Endometrial microvascular endothelial cells (primary cell): ENCODE results near the gene KAZN. TPM values are rescaled to one million over a fixed set of nuclear protein-coding genes. Genes with fewer than 3 reads are reported as not detected.

Source experiments
- in situ Hi-C: cut with HindIII; loops from 2 replicates; pipeline ENCODE4 v1.10.0; 2017; ENCODE audit warnings: low sequenced_read_pairs, low pct_unique_long_range_greater_than_20kb; ENCODE audit errors: inconsistent ontology term
- total RNA-seq: library from RNA; depleted of rRNA; stranded (reverse); fragments of >200 nt; gene quantifications from one replicate; pipeline ENCODE4 v1.2.3, GENCODE V29; 2015; ENCODE audit errors: inconsistent ontology term

KAZN gene
- total RNA-seq, 1 donor from 2014 or later, result 0.93 TPM

GRCh38 chr1:14919751-14920150 lies 321.3 kb downstream of the KAZN start:
- in situ Hi-C loops, result no loop called here

GRCh38 chr1:14921057-14921456 lies 322.6 kb downstream of the KAZN start:
- in situ Hi-C loops, result no loop called here

- in situ Hi-C loops, result no loop called here
These were observed 324.6 kb downstream of the KAZN start for GRCh38 chr1:14922942-14923726.

GRCh38 chr1:14923727-14924452 lies 325.4 kb downstream of the KAZN start:
- in situ Hi-C loops, result no loop called here

- in situ Hi-C loops, result no loop called here
These were observed 326.2 kb downstream of the KAZN start for GRCh38 chr1:14924455-14925331.

GRCh38 chr1:14925336-14926136 lies 327.1 kb downstream of the KAZN start:
- in situ Hi-C loops, result no loop called here

GRCh38 chr1:14926229-14926628 lies 327.7 kb downstream of the KAZN start:
- in situ Hi-C loops, result no loop called here

GRCh38 chr1:14926818-14927575 lies 328.5 kb downstream of the KAZN start:
- in situ Hi-C loops, result no loop called here

- in situ Hi-C loops, result no loop called here
These were observed 329.9 kb downstream of the KAZN start for GRCh38 chr1:14928412-14928811.

GRCh38 chr1:14928886-14929546 lies 330.5 kb downstream of the KAZN start:
- in situ Hi-C loops, result no loop called here

GRCh38 chr1:14929547-14930246 lies 331.2 kb downstream of the KAZN start:
- in situ Hi-C loops, result no loop called here

GRCh38 chr1:14930247-14930965 lies 331.9 kb downstream of the KAZN start:
- in situ Hi-C loops, result no loop called here

- in situ Hi-C loops, result no loop called here
These were observed 333.7 kb downstream of the KAZN start for GRCh38 chr1:14932034-14932638.

- in situ Hi-C loops, result no loop called here
These were observed 336.4 kb downstream of the KAZN start for GRCh38 chr1:14934867-14935266.

GRCh38 chr1:14936815-14937214 lies 338.3 kb downstream of the KAZN start:
- in situ Hi-C loops, result no loop called here
